Kidney tubule cell (primary cell): ENCODE measurements around the gene NLRP1.

Source experiments
- DNase-seq: peaks from one replicate; pipeline ENCODE4 v3.0.0-alpha.2; 2018; ENCODE audit warnings: low spot score

NLRP1 gene

GRCh38 chr17:5478992-5479391 is 105.3 kb downstream of the NLRP1 start:
- DNase-seq: no peak

- DNase-seq: no peak
These were observed 110.4 kb downstream of the NLRP1 start for GRCh38 chr17:5473906-5474305.

- DNase-seq: no peak
These were observed 111.8 kb downstream of the NLRP1 start for GRCh38 chr17:5472511-5472910.

DNA sequence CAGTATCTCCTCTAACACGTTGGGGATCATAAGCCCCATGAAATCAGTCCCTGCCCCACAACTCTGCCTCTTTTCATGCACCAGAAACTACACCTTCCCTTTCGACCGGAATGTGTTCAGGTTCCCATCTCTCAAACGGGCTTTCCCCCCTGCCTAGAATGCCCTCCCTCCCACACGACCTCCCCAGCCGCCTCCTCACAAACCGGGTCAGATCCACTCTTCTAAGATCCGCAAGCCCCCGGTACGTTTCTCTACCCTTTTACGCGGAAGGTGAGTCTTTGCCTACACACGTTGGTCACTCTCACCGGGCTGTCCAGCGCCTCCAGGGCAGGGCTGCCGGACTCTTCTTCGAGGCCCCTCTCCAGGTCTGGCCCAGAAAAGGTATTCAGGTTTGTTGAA is 116.2 kb downstream of the NLRP1 start:
- DNase-seq: no peak

DNA sequence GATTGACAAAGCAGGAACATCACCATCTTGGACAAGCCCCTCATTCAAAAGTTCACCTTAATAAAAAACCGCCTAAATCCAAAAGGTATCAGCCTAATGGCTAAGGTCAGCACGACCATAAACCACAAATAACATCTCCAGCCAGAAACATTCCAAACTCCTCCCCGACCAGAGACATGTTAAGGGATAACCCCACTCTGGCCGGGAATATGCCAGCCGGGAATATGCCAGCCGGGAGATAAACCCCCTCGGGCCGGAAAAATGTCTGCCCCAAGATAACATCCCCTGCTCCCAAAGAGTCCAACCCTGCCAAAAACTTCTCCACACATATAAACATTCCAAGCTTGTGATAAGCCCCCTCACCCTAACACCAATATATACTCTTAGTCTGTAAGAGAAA is 116.9 kb downstream of the NLRP1 start:
- DNase-seq: no peak

- DNase-seq: no peak
These were observed 118.0 kb downstream of the NLRP1 start for GRCh38 chr17:5466295-5466694.

DNA sequence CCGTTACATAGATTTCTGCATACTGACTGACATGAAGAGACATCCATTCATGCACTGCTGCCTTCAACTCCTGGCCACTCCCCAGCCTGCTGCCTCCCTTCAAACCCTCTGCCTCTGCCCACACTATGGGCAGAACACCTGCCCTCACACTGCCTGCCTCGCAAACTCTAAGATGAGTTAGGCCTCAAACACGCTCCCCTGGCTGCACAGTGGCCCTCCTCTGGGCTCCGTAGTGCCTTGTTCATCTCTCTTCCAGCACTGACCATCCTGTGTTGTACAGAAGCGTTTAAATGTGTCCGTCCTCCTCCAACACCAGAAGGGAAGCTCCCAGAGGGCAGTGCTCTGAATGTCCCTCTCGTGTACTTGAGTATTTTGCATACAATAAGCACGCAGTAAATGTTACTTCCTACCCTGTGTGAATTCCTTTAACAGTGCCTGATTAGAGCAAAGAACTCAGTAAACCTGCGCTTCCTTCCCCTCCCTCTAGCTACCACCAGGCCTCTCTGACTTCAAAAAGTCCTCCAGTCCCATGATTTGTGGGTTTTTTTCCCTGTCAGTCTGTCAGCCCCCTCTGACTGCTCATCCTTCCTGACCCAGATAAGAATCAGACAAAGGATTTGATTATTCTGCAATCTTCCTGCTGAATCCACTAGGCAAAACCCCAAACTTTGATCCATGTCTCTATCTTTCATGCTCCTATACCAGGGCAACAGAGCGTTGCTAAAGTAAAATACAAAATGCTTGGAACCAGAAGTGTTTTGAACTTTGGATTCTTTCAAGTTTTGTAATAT is 119.4 kb downstream of the NLRP1 start:
- DNase-seq: no peak
